COLO668 (cell line): ENCODE data around the gene ZEB2.

Source experiments
- DNase-seq: peaks from one replicate; lab custom pipeline; 2025; ENCODE audit not compliant: unreplicated experiment; lab: John Stamatoyannopoulos, UW

ZEB2 gene

GRCh38 chr2:144472046-144472412 is 47.9 kb downstream of the ZEB2 start:
- no peak for DNase-seq

GRCh38 chr2:144471305-144472045 is 48.4 kb downstream of the ZEB2 start:
- DNase-seq = no peak

- no peak for DNase-seq
Measured at GRCh38 chr2:144470816-144471215, 49.1 kb downstream of the ZEB2 start.

GRCh38 chr2:144470334-144470733 is 49.6 kb downstream of the ZEB2 start:
- DNase-seq = no peak

GRCh38 chr2:144469798-144470197 is 50.1 kb downstream of the ZEB2 start:
- DNase-seq = no peak

GRCh38 chr2:144468823-144469595 is 50.9 kb downstream of the ZEB2 start:
- no peak for DNase-seq

- no peak for DNase-seq
Measured at GRCh38 chr2:144467502-144468137, 52.3 kb downstream of the ZEB2 start.

GRCh38 chr2:144466637-144467036 is 53.3 kb downstream of the ZEB2 start:
- DNase-seq = no peak

- DNase-seq = no peak
Measured at GRCh38 chr2:144465749-144466148, 54.2 kb downstream of the ZEB2 start.

- DNase-seq = no peak
Measured at GRCh38 chr2:144464730-144465129, 55.2 kb downstream of the ZEB2 start.

- no peak for DNase-seq
Measured at GRCh38 chr2:144463266-144463665, 56.7 kb downstream of the ZEB2 start.

- no peak for DNase-seq
Measured at GRCh38 chr2:144462266-144462665, 57.7 kb downstream of the ZEB2 start.

GRCh38 chr2:144461308-144461766 is 58.6 kb downstream of the ZEB2 start:
- DNase-seq = no peak

- DNase-seq = no peak
Measured at GRCh38 chr2:144460727-144461307, 59.1 kb downstream of the ZEB2 start.

- no peak for DNase-seq
Measured at GRCh38 chr2:144459937-144460336, 60.0 kb downstream of the ZEB2 start.

- DNase-seq = no peak
Measured at GRCh38 chr2:144459286-144459685, 60.6 kb downstream of the ZEB2 start.

GRCh38 chr2:144458541-144458940 is 61.4 kb downstream of the ZEB2 start:
- no peak for DNase-seq

GRCh38 chr2:144456680-144457079 is 63.2 kb downstream of the ZEB2 start:
- DNase-seq = no peak

GRCh38 chr2:144455987-144456386 is 63.9 kb downstream of the ZEB2 start:
- no peak for DNase-seq

- DNase-seq = no peak
Measured at GRCh38 chr2:144454466-144455287, 65.2 kb downstream of the ZEB2 start.
